Smooth muscle cell (in vitro differentiated cells): Measurements from ENCODE around the gene BMP15. TPM values are rescaled to one million over a fixed set of nuclear protein-coding genes. Genes with fewer than 3 reads are reported as not detected.

Source experiments
- DNase-seq: peaks from one replicate; lab custom pipeline; 2025; ENCODE audit not compliant: unreplicated experiment; lab: John Stamatoyannopoulos, UW
- H2AFZ ChIP-seq: fragments of 200-600 bp; sonication (generic); 2 replicates; pipeline ENCODE4 v1.6.0; 2016; ENCODE audit warnings: antibody characterized with exemption, low read depth, mild to moderate bottlenecking
- H3F3A ChIP-seq: fragments of 200-600 bp; sonication (generic); 2 replicates; pipeline ENCODE4 v1.6.0; 2017; ENCODE audit warnings: antibody characterized with exemption, low read depth
- H3K27ac ChIP-seq: fragments of 200-600 bp; sonication (generic); 2 replicates; pipeline ENCODE4 v1.5.1; 2016; ENCODE audit warnings: low read depth, mild to moderate bottlenecking
- H3K27me3 ChIP-seq: fragments of 200-600 bp; sonication (generic); 2 replicates; pipeline ENCODE4 v1.6.1; 2016; ENCODE audit warnings: low read depth, mild to moderate bottlenecking
- H3K36me3 ChIP-seq: fragments of 200-600 bp; sonication (generic); 2 replicates; pipeline ENCODE4 v1.5.1; 2016; ENCODE audit warnings: low read depth
- H3K4me1 ChIP-seq: fragments of 200-600 bp; sonication (generic); 2 replicates; pipeline ENCODE4 v1.5.1; 2016; ENCODE audit warnings: low read depth
- H3K4me2 ChIP-seq: fragments of 200-600 bp; sonication (generic); 2 replicates; pipeline ENCODE4 v1.6.0; 2016; ENCODE audit warnings: mild to moderate bottlenecking
- H3K4me3 ChIP-seq: fragments of 200-600 bp; sonication (generic); 2 replicates; pipeline ENCODE4 v1.5.1; 2016; ENCODE audit warnings: mild to moderate bottlenecking
- H3K79me2 ChIP-seq: fragments of 200-600 bp; sonication (generic); 2 replicates; pipeline ENCODE4 v1.6.0; 2016; ENCODE audit warnings: low read depth, mild to moderate bottlenecking
- H3K9ac ChIP-seq: fragments of 200-600 bp; sonication (generic); 2 replicates; pipeline ENCODE4 v1.6.0; 2016; ENCODE audit warnings: low read depth
- H3K9me3 ChIP-seq: fragments of 200-600 bp; sonication (generic); replicated peaks from 2 replicates; pipeline ENCODE4 v1.5.1; 2016; ENCODE audit warnings: low read depth
- H4K20me1 ChIP-seq: fragments of 200-600 bp; sonication (generic); 2 replicates; pipeline ENCODE4 v1.6.0; 2016; ENCODE audit warnings: low read depth
- WGBS: methylation state at CpG from one replicate; pipeline ENCODE4 v1.1.7; 2016; ENCODE audit warnings: low lambda C conversion rate; 5-methylcytosine and 5-hydroxymethylcytosine counted together
- polyA plus RNA-seq: library from polyadenylated mRNA; unstranded; fragments of >200 nt; fragmentation: Nextera tagmentation; extraction: Ambion mirVana; gene quantifications from 2 replicates; pipeline ENCODE4 v1.2.1, GENCODE V29; 2016
- total RNA-seq: library from RNA; depleted of rRNA; stranded (reverse); fragments of >200 nt; gene quantifications from 2 replicates; pipeline ENCODE4 v1.2.3, GENCODE V29; 2014
- TF ChIP-seq, protein P1 (sequence below): fragments of 200-600 bp; sonication (generic); IDR thresholded peaks from 2 replicates; pipeline ENCODE4 v1.5.1; 2017; ENCODE audit warnings: borderline replicate concordance, mild to moderate bottlenecking, antibody characterized with exemption; ENCODE audit not compliant: insufficient read depth, poor library complexity, severe bottlenecking

BMP15 gene
- not detected in 2 replicates for total RNA-seq
- not detected in 2 replicates for polyA plus RNA-seq

DNA sequence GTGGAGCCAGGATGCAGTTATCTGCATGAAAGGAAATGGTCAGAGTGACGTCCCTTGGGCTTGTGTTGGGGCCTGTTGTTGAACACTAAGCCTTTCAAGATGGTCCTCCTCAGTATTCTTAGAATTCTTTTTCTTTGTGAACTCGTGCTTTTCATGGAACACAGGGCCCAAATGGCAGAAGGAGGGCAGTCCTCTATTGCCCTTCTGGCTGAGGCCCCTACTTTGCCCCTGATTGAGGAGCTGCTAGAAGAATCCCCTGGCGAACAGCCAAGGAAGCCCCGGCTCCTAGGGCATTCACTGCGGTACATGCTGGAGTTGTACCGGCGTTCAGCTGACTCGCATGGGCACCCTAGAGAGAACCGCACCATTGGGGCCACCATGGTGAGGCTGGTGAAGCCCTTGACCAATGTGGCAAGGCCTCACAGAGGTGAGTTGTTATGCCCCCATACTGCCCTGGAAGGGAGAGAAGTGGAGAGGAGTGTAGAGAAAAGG is at the start of gene BMP15:
TSS of gene BMP15 (plus strand) at position 51 of the 492 bp plus-strand sequence. CDS start at position 100, 49 bp downstream.
- Histone ChIP-seq H2AFZ (no peak within 1 kb of the TSS), H3K4me1 (no peaks in the 10 kb centered on the region), H3K9ac (no peak within 1 kb of the TSS), H3K36me3 (no peaks in the 10 kb centered on the region), H3K79me2 (no peaks in the 10 kb centered on the region), H3K4me2 (no peak within 1 kb of the TSS), H3K4me3 (no peak within 1 kb of the TSS), H4K20me1 (no peaks in the 10 kb centered on the region), H3K27ac (no peak within 1 kb of the TSS), H3F3A (no peaks in the 10 kb centered on the region), H3K9me3 (no peaks in the 10 kb centered on the region), H3K27me3 (no peaks in the 10 kb centered on the region)
- 81% methylated on average over 9 of the region's 9 CpGs for WGBS
- DNase-seq, result no peak
- TF ChIP-seq, protein P1, sequence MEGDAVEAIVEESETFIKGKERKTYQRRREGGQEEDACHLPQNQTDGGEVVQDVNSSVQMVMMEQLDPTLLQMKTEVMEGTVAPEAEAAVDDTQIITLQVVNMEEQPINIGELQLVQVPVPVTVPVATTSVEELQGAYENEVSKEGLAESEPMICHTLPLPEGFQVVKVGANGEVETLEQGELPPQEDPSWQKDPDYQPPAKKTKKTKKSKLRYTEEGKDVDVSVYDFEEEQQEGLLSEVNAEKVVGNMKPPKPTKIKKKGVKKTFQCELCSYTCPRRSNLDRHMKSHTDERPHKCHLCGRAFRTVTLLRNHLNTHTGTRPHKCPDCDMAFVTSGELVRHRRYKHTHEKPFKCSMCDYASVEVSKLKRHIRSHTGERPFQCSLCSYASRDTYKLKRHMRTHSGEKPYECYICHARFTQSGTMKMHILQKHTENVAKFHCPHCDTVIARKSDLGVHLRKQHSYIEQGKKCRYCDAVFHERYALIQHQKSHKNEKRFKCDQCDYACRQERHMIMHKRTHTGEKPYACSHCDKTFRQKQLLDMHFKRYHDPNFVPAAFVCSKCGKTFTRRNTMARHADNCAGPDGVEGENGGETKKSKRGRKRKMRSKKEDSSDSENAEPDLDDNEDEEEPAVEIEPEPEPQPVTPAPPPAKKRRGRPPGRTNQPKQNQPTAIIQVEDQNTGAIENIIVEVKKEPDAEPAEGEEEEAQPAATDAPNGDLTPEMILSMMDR, result no peak

DNA sequence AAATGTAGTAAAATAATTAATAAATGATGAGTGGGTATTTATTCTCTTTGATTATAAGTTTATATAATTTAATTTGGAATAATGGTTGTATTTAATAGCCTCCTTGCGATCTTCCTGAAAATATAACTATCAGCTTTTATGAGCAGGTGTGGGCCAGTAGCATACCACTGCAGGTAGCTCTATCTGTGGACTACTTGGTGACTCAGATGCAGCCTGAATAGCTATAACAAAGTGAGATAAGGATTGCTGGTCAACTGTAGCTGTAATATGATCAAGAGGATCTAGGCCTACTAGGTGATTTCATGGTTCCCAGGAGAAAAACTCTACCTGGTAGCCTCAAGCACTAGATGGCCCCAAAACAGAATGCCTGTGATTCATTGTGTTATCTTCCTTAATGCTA is 47.1 kb upstream of the BMP15 start:
- TF ChIP-seq, protein P1, result no peak
- no peak overlapping the region for H2AFZ ChIP-seq
- WGBS, result 88% methylated on average over 1 of the region's 1 CpG
- H3K36me3 ChIP-seq, result no peaks in the 10 kb centered on the region
- no peak overlapping the region for H3K27ac ChIP-seq
- DNase-seq, result no peak
- H3F3A ChIP-seq, result no peaks in the 10 kb centered on the region
- no peak overlapping the region for H3K4me3 ChIP-seq
- H4K20me1 ChIP-seq, result no peaks in the 10 kb centered on the region
- no peaks in the 10 kb centered on the region for H3K27me3 ChIP-seq
- no peak overlapping the region for H3K4me2 ChIP-seq
- no peaks in the 10 kb centered on the region for H3K4me1 ChIP-seq
- H3K9me3 ChIP-seq, result no peaks in the 10 kb centered on the region
- H3K9ac ChIP-seq, result no peak overlapping the region
- H3K79me2 ChIP-seq, result no peaks in the 10 kb centered on the region

DNA sequence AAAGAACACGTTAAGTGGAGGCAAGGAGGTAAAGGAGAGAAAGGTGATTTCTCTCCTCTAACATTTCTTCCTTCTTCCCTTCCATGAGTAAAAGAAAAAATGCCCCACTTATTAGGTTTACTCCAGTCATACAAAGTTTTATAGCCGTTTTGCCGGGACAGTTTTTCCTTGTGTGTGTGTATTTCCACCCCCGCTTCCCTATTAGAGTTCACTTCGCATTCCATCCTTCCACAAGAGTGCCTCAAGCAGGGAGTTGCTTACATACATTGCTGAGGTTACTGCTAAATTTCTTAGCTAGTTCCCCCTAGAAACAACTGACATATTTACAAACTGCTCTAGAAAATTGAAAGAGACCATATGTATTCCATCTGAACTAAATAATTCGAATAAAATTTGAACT is 45.2 kb upstream of the BMP15 start:
- TF ChIP-seq, protein P1, result no peak
- Histone ChIP-seq H3K27ac (no peak overlapping the region), H3K79me2 (no peaks in the 10 kb centered on the region), H4K20me1 (no peaks in the 10 kb centered on the region), H3K9me3 (no peaks in the 10 kb centered on the region), H3K4me2 (peak overlapping the region; percentile 42), H3K36me3 (no peaks in the 10 kb centered on the region), H3K4me3 (no peak overlapping the region), H2AFZ (peak overlapping the region; percentile 62), H3K4me1 (no peaks in the 10 kb centered on the region), H3K27me3 (no peaks in the 10 kb centered on the region), H3F3A (no peaks in the 10 kb centered on the region), H3K9ac (no peak overlapping the region)
- 50% methylated on average over 6 of the region's 6 CpGs for WGBS
- DNase-seq, result no peak

DNA sequence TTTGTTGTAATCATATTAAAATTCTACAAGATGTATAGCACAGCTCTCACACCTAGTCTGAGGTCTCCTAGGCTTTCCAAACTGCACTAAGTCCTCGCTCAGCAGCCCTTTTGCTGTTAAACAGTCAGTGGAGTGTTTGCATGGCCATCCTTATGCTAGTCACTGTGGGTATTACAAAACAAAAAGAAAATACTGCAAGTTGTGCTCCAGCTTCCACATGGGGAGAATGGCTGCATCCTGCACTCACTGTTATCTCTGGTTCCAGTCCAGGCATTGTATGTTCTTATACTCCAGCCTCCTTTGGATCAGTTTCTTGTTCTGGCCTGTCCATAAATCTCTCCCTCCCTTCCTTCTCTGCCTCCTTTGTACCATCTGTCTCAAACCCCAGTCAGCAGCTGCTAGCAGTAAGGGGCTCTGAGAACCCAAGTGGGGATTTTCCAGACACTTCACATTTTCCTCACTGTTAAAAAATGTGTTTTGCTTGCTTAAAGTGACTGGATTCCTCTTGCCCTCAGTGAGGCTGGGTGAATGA is 38.5 kb upstream of the BMP15 start:
- no peak for DNase-seq
- no peak overlapping the region for H3K4me3 ChIP-seq
- WGBS, result 56% methylated on average over 1 of the region's 1 CpG
- no peaks in the 10 kb centered on the region for H3K36me3 ChIP-seq
- peak overlapping the region; percentile 29 for H3K27ac ChIP-seq
- H3F3A ChIP-seq, result no peaks in the 10 kb centered on the region
- H3K4me1 ChIP-seq, result no peaks in the 10 kb centered on the region
- H3K9me3 ChIP-seq, result no peaks in the 10 kb centered on the region
- H4K20me1 ChIP-seq, result no peaks in the 10 kb centered on the region
- no peaks in the 10 kb centered on the region for H3K27me3 ChIP-seq
- H2AFZ ChIP-seq, result no peak overlapping the region
- H3K9ac ChIP-seq, result no peak overlapping the region
- no peaks in the 10 kb centered on the region for H3K79me2 ChIP-seq
- TF ChIP-seq, protein P1, result no peak
- H3K4me2 ChIP-seq, result peak overlapping the region; percentile 8
